ENCODE measurements around the gene EVA1B. TPM values are rescaled to one million over a fixed set of nuclear protein-coding genes. Genes with fewer than 3 reads are reported as not detected.

The EVA1B gene
- total RNA-seq, 1 experiment from 2014 or later = 5.5 TPM

DNA sequence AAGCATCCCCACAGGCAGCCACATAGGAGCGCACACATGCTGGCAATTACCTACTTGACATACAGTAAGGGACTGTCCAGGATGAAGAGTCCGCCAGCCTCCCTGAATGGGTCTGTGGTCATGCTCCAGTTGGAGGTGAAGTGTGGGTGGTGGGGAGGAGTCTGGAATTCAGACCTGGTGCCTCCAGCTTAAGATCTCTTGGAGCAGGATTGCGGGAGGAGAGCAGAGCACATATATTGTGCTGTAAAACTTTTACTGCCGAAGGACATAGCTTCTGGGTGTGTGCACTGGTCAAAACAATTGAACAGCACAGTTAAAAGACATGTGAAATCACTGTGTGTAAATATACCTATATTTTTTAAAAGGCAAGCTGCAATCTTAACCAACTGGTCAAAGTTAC is 44.4 kb upstream of the EVA1B start:
- no peak overlapping the region for H4K5ac ChIP-seq (ENCODE audit: insufficient read length, low read depth, low read length)
- H4K8ac ChIP-seq (replicated peaks; ENCODE audit: insufficient read length, low read depth, low read length) = no peak overlapping the region
- H3K18ac ChIP-seq (ENCODE audit: insufficient read length, low read depth, low read length) = no peak overlapping the region
- Mint-ChIP-seq H3K9me3 (no peaks in the 10 kb centered on the region), H3K36me3 (ENCODE audit: insufficient read depth in 1 of 3, low read depth in 3 of 3) (peaks cover 0 to 13% (median 4%) of the 10 kb centered on the region in 3 experiments), H3K27ac (peak overlapping the region in 1 of 3 experiments; percentile 68; a peak in 1 of 7 replicates), H3K27me3 (ENCODE audit: low read depth) (no peaks in the 10 kb centered on the region), H3K4me3 (no peak overlapping the region), H3K4me1 (peaks cover 27 to 28% of the 10 kb centered on the region in 2 experiments)
- H3K4me1 ChIP-seq (ENCODE audit: insufficient read depth, low read length) = peaks cover 5% of the 10 kb centered on the region; the same call in 1 of the 2 replicates
- no CpG with 5 or more reads among the region's 4 CpGs for WGBS (ENCODE audit: extremely low coverage, insufficient read length, low lambda C conversion rate)
- no peak overlapping the region for H3K27ac ChIP-seq (ENCODE audit: insufficient read length, low read depth, low read length)
- H2BK5ac ChIP-seq (ENCODE audit: insufficient read length, low read length) = no peak overlapping the region
- H2AFZ ChIP-seq (ENCODE audit: low read length) = no peak overlapping the region
- no peaks in the 10 kb centered on the region for H3K27me3 ChIP-seq (ENCODE audit: insufficient read depth, low read length)
- H3T11ph ChIP-seq (ENCODE audit: low read length) = no peak overlapping the region
- TF ChIP-seq, protein P1, sequence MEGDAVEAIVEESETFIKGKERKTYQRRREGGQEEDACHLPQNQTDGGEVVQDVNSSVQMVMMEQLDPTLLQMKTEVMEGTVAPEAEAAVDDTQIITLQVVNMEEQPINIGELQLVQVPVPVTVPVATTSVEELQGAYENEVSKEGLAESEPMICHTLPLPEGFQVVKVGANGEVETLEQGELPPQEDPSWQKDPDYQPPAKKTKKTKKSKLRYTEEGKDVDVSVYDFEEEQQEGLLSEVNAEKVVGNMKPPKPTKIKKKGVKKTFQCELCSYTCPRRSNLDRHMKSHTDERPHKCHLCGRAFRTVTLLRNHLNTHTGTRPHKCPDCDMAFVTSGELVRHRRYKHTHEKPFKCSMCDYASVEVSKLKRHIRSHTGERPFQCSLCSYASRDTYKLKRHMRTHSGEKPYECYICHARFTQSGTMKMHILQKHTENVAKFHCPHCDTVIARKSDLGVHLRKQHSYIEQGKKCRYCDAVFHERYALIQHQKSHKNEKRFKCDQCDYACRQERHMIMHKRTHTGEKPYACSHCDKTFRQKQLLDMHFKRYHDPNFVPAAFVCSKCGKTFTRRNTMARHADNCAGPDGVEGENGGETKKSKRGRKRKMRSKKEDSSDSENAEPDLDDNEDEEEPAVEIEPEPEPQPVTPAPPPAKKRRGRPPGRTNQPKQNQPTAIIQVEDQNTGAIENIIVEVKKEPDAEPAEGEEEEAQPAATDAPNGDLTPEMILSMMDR (conservative IDR thresholded peaks at IDR 0.05) = no peak
- no peak overlapping the region for H3K9ac ChIP-seq (ENCODE audit: extremely low read depth, insufficient read length, low read length)
- no peak overlapping the region for H3K4ac ChIP-seq (ENCODE audit: low read depth, low read length)
- no peak overlapping the region for H2BK15ac ChIP-seq (ENCODE audit: low read depth, low read length)
- H3K56ac ChIP-seq (ENCODE audit: insufficient read length, low read depth, low read length) = no peak overlapping the region
- H3K23me2 ChIP-seq (ENCODE audit: insufficient read length, low read depth, low read length, poor library complexity, severe bottlenecking) = no peaks in the 10 kb centered on the region
- peaks cover 3% of the 10 kb centered on the region; the same call in 1 of the 2 replicates for H3K79me2 ChIP-seq (ENCODE audit: insufficient read depth, low read length)
- H4K91ac ChIP-seq (ENCODE audit: insufficient read length, low read depth, low read length) = no peak overlapping the region
- no peak overlapping the region for H2BK120ac ChIP-seq (ENCODE audit: low read depth, low read length, poor library complexity, severe bottlenecking)
- H2BK20ac ChIP-seq (ENCODE audit: low read depth, low read length, poor library complexity, severe bottlenecking) = no peak overlapping the region
- H3K14ac ChIP-seq (ENCODE audit: insufficient read depth, low read length) = no peak overlapping the region
- DNase-seq = no peak
- no peak overlapping the region for H2BK12ac ChIP-seq (ENCODE audit: insufficient read length, low read depth, low read length)
- H2AK5ac ChIP-seq (ENCODE audit: insufficient read length, low read length) = no peak overlapping the region
- H3K4me2 ChIP-seq (ENCODE audit: insufficient read depth, insufficient read length, low read length) = no peak overlapping the region
- H3K9me3 ChIP-seq (ENCODE audit: control insufficient read depth, low read depth, low read length) = no peaks in the 10 kb centered on the region
- H3K23ac ChIP-seq (ENCODE audit: insufficient read length, low read depth, low read length) = no peak overlapping the region
- peaks cover 2% of the 10 kb centered on the region for H3K79me1 ChIP-seq (ENCODE audit: insufficient read depth, low read depth, low read length, poor library complexity, severe bottlenecking)
- H4K20me1 ChIP-seq (ENCODE audit: control insufficient read depth, insufficient read depth, insufficient read length) = no peaks in the 10 kb centered on the region

All from H9 (cell line).